ENCODE data around the gene HSPA12B. TPM values are rescaled to one million over a fixed set of nuclear protein-coding genes. Genes with fewer than 3 reads are reported as not detected.

Gene HSPA12B, protein sequence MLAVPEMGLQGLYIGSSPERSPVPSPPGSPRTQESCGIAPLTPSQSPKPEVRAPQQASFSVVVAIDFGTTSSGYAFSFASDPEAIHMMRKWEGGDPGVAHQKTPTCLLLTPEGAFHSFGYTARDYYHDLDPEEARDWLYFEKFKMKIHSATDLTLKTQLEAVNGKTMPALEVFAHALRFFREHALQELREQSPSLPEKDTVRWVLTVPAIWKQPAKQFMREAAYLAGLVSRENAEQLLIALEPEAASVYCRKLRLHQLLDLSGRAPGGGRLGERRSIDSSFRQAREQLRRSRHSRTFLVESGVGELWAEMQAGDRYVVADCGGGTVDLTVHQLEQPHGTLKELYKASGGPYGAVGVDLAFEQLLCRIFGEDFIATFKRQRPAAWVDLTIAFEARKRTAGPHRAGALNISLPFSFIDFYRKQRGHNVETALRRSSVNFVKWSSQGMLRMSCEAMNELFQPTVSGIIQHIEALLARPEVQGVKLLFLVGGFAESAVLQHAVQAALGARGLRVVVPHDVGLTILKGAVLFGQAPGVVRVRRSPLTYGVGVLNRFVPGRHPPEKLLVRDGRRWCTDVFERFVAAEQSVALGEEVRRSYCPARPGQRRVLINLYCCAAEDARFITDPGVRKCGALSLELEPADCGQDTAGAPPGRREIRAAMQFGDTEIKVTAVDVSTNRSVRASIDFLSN
- not detected in 2 replicates for total RNA-seq (2014; rRNA removed; shearing (Covaris generic))

DNA sequence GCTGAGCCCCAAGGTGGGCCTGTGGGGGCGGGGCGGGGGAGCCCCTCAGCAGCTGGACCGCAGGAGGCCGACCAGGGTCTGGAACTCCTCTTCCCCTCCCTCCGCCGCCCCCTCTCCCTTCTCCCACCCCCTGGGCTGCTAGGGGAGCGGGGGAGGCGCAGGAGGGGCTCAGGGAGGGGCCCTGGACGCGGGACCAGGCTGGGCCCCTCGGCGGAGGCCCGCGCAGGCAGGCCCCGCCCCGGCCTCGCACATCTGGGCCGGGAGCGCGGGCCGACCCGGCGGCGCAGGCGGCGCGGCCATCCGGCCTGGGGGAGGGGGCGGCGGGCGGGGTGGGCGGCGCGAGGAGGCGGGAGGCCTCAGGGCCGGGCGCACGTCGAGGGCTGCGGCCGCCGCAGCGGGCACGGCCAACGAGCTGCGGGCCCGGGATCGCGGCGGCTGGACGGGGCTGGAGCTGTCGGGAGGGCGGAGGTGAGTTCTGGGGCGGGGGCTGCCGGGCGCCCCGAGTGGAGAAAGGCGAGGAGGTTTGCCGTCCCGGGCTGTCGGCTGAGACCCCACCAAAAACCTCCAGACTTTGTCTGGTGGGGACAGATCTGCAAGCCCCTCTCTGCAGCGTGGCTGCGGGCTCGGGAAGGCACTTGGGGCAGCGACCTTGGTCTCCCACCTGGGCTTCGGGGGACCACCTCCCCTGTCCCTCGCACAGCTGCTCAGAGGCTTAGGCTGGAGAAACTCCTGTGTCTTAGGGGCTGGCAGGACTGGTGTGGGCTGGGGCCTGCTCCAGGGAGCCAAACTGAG, at the start of gene HSPA12B:
Gene HSPA12B, plus strand, starts transcription at position 359 of the 792 bp plus-strand sequence. CDS start 5,990 bp downstream, outside the sequence.
- DNase-seq (ENCODE audit: low read depth) = no peak

DNA sequence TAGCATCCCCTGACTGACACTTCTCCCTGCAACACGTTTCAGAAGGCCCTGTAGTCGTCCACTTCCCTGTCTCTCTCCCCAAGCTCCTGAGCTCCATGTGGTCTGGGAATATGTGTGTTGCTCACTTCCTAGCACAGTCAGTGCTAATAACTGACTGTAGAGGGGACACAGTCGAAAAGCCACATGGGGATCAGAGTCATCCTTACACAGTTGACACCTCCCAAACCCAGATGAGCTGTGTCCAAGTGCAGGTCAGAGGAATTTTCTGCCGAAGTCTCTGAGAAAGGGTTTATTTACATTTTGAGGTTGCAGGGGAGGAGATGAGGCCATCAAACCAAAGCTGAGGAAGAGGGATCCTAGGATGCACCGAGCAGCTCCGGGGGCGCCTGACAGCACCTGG, 47.1 kb upstream of the HSPA12B start:
- DNase-seq (ENCODE audit: low read depth) = no peak

DNA sequence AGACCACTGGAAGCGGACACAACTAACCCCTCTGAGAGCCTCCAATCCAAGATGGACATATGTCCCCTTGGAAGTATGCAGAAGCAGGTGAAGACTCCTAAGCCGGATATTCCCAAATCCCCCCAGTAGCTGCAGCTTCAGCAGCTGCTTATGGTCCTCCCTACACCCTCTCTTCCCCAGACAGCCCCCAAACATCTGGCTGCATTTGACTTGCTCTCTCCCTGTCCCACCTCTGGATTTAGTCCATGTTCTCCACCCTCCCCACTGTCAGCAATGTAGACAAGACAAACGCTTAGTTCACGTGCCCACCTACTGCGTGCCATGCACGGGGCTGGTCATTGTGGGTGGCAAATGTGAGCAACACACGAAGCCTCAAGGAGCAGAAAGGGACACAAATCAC, 46.1 kb upstream of the HSPA12B start:
- DNase-seq (ENCODE audit: low read depth) = no peak

DNA sequence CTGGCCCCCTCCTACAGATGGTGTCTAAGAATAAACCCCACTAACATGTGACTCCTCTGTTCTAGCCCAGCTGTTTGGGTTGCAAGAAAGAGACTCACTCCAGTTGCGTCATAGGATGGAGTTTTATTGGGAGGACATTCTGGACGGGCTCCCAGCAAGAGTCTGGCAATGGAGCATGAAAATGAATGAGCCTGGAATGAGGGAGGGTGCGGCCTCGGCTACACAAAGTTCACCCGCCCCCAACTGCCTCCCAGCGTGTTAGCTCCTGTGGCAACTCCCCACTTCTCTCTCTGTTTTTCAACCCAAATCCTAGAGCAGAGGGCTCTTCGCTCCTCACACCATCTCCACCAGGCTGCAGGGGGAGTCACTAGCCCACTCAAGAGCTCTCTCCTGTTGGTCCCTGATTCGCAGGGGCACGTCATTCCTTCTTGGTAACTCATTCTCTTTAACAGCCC, 45.6 kb upstream of the HSPA12B start:
- DNase-seq (ENCODE audit: low read depth) = peak; percentile 79

DNA sequence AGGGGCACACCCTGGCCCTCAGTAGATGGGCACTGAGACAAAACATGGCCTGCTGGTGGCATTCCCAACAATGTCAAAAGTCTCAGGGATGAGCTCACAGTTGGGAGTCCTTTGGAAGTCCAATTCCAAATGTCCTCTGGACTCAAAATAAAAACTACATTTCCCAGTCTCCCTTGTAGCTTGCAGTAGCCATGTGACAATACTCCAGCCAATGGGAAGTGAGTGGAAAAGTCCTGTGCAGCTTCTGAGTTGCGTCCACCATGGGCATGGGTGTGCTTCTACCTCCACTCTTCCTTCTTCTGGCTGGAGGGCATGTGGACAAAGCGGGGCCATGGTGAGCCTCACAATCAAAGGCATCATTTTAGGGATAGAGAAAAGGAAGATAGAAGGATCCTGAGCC, 44.8 kb upstream of the HSPA12B start:
- peak; percentile 81 for DNase-seq (ENCODE audit: low read depth)

DNA sequence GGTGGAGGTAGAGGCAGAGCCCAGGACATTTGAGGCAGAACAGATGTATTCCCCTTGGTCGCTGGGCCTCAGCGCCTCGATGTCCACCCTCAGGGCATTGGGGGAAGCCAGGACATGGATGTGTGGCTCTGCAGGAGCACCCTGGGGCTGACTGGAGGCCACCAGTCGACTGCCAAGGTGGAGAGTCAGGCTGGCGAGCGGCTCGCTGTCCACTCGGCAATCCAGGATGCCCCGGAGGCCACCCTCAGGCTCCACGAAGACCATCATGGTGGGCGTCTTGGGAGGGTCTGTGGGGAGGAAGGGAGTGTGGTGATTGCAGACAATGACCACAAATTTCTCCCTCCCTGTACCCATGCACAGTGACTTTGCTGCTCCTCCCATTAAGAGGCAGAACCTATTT, 42.5 kb upstream of the HSPA12B start:
- no peak for DNase-seq (ENCODE audit: low read depth)

DNA sequence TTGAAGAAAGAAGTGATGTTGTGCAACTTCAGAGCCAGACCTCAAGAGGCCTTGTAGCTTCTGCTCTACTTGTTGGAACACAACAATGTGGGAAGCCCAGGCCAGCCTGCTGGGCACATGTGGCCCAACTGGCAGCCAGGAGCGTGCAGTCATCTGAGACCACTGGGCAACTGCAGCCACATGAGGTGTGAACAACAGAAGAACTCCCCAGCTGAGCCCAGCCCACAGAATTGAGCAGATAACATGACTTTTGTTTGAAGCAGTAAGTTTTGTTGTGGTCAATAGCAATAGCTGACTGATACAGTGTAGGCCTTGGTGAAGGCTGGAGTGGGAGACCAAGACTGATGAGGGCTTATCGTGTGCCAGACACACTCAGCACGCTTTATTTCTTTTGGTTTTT, 42.1 kb upstream of the HSPA12B start:
- no peak for DNase-seq (ENCODE audit: low read depth)

DNA sequence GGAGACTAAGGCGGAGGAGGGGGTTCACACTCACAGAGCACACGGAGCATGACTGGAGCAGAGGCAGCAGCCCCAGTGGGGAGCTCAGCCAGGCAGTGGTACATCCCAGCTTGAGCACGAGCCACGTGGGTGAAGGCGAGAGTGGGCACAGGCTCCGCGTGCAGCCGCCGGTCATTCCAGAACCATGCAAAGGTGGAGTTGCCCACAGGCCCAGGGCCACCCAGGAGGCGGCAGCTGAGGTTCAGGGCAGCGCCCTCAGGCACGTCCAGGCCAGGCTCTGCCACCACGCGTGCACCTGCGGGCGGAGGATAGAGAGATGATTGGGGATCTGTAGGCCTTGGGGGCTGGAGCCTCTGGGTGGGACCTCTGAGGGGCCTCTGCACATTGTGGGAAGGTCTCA, 41.2 kb upstream of the HSPA12B start:
- no peak for DNase-seq (ENCODE audit: low read depth)

DNA sequence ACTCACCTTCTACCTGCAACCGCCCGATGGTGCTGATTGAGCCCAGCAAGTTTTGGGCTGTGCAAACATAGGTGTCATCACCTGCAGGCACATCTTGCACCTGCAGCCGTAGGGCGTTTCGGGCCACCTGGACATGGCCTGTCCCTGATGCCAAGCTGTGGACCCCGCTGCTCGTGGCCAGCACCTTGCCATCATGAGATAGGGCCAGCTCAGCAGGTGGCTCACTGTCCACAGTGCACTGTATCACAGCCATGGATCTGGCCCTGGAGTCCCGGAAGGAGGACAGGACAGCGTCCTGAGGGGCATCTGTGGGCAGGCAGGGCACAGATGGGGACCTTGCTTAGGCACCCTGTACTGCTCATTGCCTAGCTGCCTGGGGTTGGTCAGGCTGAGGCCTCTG, 40.6 kb upstream of the HSPA12B start:
- DNase-seq (ENCODE audit: low read depth) = no peak

DNA sequence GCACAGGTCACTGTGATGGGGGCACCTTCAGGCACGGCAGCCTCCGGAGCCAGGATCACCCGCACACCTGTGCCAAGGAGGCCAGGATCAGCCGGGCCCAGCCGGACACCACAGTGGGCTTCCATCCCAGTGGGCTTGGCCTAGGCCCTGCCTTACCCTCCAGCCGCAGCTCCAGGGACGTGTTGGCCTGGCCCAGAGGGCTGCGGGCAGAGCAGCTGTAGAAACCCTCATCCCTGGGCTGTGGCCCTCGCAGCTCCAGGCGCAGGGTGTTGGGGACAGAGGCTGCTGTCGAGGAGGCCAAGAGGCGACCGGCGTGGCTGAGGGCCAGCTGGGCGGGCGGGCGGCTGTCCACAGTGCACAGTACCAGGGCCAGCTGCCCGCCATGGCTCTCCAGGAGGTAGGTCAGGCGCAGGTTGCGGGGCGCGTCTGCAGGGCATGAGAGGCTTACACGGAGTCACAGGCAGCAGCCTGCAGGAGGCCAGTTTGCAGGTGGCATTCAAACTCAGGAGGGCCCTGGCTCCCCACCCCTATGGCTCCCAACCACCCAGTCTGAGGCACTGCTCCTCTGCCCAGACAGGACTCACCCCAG, 39.7 kb upstream of the HSPA12B start:
- DNase-seq (ENCODE audit: low read depth) = no peak

DNA sequence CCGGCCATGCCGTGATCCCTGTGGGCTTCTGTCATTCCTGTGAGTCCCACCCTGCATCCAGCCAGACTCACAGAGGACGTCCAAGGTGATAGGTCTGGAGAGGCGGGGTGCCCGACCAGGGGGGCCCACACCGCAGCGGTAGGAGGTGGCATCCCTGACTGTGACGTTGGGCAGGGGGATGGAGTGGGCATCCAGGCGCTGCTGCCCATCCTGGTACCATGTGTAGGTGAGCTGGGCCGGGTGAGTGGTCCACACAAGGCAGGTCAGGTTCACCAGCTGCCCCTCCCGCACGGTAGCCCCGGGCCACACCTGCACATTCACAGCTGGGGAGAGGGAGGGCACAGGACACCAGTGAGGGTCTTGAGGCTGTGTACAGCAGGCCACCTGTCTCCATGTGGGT, 39.1 kb upstream of the HSPA12B start:
- DNase-seq (ENCODE audit: low read depth) = no peak

DNA sequence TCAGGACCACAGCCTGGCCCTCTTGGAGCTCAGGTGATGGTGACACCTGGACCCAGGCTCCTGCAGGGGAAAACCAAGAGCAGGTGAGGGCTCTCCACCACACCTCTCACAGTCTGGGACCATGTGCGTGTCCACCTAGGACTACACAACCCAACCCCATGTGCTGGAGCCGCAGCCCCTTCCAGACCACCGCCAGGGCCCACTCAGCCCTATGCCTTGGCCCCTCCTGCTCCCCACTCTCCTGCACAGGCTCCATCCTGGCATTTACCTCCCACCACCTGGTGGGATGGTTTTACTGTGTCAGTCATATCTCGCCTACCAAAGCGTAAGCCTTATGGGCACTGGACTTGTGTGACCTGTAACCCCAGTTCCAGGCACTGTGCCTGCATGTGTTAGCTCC, 37.6 kb upstream of the HSPA12B start:
- no peak for DNase-seq (ENCODE audit: low read depth)

DNA sequence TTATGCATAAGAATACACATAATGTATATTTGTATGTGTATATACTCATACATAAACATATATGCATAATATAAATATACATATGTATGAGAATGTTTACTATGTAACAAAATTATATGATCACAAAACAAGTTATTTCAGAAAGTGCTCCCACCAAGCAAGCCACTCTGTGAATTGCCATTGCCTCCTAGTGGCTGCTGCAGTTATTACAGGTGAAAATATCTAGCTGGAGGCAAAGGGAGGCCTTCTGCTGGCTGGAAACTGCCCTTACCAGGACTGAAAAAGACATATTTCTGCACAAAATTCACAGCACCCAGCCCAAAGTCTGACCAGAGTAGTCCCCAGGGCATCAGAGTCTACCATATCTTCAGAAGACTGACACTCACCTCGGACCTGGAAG, 36.3 kb upstream of the HSPA12B start:
- DNase-seq (ENCODE audit: low read depth) = peak; percentile 22

DNA sequence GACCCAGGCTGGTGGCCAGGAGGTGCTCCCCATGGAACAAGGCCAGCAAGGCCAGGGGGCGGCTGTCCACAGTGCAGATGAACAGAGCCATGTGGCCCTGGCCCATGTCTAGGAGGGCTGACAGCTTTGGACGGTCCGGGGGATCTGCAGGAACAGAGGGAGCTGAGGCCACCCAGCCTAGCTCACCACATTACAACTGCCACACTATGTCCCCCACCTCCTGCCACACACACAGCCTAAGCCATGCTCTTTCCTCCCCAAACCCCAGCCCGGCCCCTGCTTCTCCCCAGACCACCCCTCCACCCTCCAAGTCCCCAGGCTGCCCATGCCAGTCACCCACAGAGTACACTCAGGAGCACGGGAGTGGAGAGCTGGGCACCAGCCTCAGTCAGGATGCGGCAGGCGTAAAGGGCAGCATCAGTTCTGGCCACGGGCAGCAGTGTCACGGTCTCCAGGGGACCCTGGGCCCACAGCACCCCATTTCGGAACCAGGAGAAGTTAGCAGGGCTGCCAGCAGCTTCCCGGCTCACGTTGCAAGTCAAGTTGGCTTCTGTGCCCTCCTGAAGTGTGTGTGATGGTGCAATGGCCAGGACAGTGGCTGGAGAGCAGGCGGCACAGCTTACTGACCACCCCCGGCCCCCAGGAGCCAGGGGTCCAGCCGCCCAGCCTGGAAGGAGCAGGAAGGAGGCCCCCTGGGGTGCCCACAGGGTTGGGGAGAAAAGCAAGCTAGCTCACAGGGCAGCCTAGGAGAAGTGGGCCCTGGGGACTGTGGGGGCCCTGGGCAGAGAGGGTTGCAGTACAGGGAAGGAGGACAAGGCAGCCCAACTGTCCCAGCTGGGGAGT, 35.5 kb upstream of the HSPA12B start:
- DNase-seq (ENCODE audit: low read depth) = no peak

DNA sequence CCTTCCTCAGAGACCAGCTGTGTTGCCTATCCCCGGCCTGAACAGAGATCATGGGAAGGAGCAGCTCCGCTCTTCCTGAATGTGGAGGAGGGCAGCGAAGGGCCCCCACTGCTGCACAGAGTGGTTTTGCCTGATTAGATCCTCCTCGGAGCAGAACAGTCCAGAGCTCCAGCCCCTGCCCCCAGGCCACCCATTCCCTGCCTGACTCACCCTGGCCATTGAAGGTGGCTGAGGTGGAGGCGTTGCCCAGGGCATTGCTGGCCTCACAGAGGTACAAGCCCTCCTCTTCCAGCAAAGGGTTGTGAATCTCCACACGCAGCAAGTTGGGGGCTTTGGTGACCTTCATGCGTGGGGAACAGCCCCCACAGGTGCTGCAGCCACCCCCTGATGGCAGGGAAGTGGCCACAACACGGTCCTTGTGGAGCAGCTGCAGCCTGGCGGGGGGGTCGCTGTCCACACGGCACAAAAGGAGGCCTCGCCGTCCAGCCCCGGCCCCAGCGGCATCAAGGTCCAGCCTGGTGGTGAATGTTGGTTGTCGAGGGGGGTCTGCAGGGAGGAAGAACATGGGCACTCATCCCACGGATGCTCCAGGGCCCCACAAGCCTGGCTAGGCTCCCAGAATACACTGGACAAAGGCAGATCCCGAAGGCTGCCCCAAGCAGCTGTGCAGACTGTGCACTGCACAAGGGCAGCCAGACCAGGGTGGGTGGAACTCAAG, 34.7 kb upstream of the HSPA12B start:
- DNase-seq (ENCODE audit: low read depth) = peak; percentile 32

DNA sequence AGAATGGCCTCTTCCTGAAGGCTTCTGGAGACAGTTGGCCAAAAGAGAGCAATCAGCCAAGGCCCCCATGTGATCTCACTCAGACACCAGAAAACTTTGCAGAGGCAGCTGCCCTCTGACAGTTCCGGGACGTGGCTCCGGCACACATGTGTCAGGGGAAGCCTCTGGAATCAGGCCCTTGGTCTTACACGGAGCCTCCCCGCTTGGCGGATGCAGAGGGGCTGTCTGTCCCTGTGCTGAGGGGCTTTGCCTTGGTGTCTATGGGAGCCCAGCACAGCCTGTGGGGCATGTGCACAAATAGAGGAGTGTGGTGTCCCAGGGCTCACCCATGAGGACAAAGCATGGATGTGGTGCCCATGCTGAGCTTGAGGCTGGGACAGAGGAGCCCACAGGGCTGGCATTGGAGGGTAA, 33.9 kb upstream of the HSPA12B start:
- DNase-seq (ENCODE audit: low read depth) = no peak

DNA sequence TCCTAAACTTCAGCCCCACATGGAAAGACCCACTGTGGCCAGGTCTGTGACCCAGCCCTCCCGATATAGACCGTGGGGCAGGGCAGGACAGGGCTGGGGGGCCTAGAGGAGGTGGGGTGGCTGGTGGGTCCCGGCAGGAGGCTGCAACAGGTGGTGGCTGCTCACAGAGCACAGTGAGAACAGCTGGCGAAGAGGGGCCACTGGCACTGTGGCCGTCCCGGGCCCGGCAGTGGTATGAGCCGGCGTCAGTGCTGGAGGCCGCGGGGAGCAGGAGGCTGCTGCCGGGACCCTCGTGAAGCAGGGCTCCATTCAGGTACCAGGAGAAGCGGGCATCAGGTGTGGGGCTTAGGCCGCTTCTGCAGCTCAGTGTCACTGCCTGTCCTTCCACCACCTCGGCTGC, 33.4 kb upstream of the HSPA12B start:
- DNase-seq (ENCODE audit: low read depth) = no peak

DNA sequence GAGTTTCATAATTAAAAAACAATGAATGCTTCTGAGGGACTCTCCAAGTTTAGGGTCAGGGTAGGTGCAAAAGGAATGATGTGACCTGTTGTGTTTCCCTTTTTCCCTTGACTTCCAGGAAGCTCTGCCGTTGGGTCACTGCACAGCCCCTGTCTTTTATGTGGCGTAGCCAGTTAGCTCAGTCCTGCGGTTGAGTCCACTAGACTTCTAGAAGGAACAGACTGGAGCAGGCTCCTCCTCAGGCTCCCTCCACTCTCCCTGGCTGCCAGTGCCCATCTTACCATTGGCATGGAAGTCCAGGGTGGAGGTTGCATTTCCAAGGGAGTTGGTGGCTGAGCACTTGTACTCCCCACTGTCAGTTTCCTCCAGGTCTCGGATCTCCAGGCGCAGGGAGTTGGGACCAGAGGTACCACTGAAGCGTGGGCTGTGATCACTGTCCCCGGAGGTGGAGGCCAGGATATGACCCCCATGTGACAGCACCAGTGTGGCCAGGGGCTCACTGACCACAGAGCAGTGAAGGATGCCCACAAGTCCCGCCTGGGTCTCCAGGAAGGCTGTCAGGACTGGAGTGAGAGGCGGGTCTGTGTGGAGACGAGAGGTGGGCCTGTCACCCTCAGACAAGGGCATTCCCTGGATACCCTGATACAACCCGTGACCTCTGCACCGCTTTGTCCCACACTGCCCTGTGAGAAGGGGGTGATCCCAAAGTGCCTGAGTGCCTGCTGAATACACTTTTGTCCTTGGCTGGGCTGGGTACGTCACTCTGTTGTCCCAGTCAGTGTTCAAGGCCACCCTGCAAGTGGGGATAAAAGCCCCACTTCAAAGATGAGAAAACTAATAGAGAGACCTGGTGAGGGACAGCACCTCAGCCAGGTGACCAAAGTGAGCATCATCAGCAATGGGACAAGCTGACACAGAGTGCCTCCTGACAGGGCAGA, 31.2 kb upstream of the HSPA12B start:
- no peak for DNase-seq (ENCODE audit: low read depth)

All from RPMI7951 (cell line).